GM21526 (cell line): ENCODE data around the gene DMD.
"Not testable (repeated sequence)": the region's sequence is repeated elsewhere in the genome, so short reads cannot be mapped to it uniquely, and the experiment has no call there.

Experiments used
- ATAC-seq: cut with Tn5 transposase; IDR thresholded peaks from one replicate; pipeline ENCODE4 v1.9.1; 2021; ENCODE audit warnings: moderate library complexity; ENCODE audit not compliant: unreplicated experiment, low FRiP score

DMD gene

DNA sequence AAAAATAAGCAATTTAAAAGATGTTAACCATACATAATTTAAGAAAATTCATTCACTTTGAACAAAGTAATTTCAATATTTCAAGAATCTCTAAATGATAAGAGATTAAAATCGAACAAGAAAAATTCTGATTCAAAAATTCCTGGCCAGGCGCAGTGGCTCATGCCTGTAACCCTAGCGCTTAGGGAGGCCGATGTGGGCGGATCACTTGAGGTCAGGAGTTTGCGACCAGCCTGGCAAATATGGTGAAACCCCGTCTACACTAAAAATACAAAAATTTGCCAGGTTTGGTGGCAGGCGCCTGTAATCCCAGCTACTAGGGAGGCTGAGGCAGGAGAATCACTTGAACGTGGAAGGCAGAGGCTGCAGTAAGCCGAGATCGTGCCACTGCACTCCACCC is 1279.0 kb downstream of the DMD start:
- ATAC-seq: not testable (repeated sequence)

DNA sequence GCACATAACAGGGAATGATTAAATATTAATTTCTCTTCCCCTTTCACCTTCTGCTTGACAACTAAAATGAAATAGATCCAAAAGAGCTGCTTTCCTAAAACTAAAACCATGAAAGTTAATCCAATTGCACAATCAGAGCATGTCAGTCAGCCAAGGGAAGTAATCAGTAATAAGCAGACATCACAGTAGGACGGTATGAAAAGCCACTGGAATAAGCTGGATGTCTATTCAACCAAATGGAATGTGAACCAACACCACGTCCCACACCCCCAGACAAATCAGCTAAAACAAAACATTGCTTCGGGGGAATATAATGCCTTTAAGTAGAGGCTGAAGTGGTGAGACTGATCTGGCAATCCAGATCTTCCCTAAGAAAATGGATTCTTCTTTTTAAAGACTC is 1280.1 kb downstream of the DMD start:
- no peak for ATAC-seq

DNA sequence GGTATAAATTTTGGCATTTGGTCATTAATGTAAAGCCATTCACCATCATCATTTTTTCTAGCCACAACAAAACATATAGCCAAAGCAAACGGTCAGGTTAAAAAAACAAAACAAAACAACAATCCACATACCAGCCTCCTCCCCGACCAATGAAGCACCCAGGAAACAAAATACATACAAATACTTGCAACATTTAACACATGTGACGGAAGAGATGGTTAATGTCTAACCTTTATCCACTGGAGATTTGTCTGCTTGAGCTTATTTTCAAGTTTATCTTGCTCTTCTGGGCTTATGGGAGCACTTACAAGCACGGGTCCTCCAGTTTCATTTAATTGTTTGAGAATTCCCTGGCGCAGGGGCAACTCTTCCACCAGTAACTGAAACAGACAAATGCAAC is 1282.0 kb downstream of the DMD start:
- ATAC-seq: no peak

DNA sequence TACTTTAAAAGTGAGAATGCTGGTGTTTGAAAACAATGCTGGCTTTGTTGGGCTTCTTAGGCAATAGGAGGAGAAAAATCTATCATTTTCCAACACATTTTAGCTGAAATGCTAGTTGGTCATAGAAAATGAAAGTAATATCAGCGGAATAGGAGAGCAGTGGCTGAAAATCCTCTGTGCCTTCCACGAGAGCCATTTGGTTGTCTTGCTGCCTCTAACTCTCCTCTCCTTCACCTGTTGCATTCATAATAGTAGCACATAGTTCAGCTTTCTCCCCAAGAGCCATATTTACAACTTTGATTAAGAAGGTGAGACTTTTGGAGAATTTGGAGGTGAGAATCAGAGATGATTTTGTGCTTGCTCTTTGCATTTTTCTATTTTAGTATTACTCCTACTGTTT is 1290.1 kb downstream of the DMD start:
- no peak for ATAC-seq

DNA sequence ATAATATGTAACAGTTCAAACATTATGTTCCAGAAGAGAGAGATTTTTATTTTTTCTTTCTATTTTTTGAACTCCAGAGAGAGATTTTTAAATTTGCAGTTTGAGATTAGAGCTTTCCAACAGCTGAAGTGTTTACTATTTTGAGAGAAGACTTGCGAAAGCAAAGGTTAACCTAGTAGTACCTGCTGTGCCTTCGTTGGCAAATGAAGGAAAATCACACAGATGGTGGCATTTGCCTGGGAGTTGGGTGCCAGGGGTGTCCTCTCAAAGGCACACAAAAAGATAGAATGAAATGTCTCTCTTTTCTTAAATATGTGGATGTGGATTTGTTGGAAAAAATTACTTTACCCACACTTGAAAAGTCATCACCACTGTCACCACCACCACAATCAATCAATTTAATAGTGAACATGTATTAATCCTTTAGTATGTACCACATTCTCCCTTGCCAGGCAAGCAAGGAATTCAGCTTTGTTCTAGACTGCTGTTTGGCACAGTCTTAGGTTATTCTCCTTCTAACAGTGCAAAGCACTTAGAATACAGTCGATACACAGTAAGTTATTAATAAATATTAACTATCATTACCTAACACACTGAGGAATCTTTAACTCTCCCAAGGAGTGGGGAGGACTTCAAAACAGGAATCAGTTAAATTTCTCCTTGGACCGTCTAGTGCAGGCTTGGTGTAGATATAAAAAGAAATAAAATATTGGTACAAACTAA is 1301.3 kb downstream of the DMD start:
- no peak for ATAC-seq

DNA sequence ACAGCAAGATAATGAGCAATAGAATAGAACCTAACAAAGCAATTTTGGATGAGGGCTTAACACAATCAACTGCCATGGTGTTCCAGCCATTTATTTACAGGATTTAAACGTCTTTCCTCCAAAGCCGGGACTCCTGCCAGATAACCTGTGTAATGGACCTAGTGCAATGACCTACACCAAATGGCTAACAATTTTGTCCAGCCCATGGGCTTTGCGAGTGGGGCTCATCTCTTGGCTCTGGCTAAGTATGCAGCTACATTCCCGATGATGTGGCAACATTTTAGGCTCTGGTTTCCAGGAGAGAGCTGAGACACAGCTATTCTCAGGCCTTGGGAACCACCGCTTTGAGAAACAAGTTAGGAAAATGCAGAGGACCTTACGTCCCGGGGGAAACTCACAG is 1317.2 kb downstream of the DMD start:
- no peak for ATAC-seq

DNA sequence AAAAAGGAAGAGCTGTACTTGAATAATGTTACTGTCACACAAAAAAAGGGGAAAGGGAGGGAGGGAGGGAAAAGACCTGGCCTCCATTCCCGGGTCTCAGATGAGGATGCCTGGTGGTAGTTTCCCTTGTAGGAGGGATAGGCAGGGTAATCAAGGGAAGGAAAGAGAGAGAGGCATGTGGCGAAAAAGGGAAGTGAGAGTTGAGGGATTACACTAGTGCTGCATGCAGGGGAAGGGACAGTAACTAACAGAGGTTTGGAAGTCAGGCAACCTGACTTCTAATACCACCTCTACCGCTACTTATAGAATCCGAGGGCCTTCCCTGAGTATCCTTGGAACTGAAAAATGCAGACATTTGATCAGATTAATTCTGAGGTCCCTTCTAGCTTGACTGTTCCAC is 1317.8 kb downstream of the DMD start:
- no peak for ATAC-seq

DNA sequence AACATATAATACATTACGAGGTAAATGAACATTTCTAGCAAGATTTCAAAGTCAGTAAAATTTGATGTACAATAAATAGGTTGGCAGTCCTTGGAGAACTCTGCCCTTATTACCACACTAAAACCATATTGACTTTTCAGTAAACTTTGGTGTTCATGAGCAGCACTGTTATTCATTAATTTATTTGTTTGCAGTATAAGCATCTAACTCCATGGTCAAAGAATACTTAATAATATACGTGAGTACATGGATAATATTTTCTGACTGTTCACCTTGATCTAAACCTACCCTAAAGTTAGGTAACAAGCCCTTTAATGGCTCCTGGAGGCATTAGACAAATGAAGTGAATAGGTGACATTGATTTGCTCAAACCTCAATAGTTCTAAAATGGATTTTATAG is 1322.3 kb downstream of the DMD start:
- no peak for ATAC-seq

DNA sequence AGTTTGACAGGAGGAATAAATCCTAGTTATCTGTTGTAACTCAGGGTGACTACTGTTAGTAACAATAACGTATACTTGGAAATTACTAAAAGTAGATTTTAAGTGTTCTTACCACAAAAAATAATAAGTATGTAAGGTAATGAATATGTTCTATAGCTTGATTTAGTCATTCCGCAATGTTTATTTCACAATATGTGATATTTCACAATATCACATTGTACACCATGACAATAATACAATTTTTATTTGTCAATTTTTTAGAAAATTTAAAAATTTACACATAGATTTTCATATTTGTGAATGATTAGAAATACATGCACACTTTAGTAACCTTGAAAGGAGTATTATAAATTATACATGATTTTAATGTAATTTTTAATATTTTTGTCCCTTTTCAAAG is 1326.8 kb downstream of the DMD start:
- no peak for ATAC-seq

DNA sequence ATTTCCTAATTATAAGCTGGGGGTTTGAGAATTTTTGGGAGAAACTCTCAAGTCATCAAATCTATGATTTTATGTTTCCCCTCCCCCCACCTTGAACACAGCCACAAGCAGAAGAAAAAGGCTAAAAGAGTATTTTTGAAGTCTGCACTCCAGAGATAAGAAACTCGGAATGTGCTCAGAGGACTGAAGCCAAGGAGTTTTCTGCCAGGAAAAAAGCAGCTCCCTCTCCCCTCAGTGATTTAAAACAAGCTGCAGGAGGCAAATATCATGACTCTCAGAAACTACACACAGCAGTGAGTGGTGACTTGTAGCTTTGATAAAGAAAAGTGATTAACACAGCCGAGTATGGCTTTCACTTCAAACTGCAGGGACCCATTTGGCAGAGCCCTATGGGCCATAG is 1339.3 kb downstream of the DMD start:
- no peak for ATAC-seq

DNA sequence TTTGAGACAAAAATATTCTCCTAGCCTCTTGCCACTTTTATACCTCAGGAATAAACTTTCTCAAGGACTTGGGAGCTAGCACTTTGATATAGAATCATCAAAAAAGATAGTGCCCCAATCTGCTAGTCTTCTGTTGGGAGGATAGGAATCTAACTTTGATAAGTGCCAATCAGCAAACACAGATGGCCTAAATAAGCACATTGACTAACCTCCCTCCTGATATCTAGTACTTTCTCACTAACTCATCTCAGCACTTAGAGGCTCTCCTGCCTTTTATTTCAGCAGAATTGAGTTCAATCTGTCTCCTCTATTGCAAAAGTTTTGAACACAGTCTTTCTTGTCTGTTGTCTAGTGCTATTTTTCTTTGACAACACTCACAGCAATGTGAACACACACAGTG is 1341.1 kb downstream of the DMD start:
- ATAC-seq: no peak

DNA sequence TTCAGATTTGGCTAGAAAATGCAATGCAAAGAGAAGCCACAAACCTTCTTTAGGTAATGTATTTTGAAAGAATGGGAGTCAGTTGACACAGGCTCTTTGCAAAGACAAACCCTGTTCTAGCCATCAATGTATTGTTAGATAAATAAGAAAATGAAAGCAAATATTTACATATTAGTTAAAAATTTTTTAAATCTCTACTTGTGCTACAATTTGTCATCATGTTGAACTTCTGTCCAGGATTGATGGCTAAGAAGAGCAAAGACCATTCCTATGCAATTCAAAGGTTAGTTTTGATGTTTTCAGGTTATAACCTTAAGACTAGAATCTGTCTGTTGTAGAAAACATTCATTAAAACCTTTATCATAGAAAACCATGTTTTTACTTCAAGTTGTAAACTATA is 1350.7 kb downstream of the DMD start:
- ATAC-seq: no peak

DNA sequence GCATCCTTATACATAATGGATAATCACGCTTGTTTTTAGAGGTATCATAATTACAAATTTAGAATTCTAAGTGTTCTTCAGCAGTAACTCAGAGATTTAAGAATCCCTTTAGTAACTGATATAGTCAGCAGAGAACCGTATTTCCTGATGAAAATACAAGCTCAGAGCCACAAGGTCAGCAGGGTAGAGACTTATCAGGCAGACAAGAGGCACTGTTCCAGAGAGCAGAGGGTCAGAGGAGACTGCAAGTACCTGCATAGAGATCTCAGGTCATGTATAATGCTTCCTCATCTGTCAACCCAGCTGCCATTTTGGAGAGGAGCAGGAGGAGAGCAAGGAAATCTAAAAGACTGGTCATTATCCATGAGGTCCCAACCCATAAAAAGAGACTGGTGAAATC is 1352.4 kb downstream of the DMD start:
- no peak for ATAC-seq

DNA sequence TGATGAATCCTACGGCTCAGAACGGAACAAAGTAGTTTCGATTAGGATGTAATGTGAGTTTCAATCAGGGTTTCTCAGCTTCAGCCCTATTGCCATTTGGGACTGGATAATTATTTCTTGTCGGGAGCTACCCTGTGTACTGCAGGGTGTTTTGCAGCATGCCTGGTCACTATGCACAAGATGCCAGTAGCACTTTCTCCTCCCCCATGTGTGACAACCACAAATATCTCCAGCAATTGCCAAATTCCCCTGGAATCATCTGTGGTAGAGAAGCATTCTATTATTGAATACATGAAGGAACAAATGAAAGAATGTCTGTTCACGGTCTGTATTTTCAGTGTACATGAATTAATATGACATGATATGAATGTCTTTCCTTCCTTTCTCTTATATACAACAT is 1356.6 kb downstream of the DMD start:
- no peak for ATAC-seq

DNA sequence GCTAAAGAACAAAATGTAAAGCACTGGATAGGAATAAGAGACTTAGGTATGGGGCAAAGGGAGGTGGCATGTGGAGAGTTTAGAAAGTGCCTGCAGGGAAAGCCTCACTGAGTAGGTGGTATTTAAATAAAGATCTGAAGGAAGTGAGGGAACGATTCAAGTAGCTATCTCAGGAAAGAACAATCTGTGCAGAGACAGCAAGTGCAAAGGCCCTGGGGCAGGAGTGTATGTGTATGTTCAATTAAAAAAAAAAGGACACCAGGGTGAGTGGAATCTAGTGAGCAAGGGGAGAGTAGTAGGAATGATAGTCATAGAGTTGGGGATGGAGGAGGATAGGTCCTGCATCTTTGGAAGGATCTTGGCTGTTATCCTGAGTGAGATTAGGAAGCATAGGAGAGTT is 1359.6 kb downstream of the DMD start:
- no peak for ATAC-seq

DNA sequence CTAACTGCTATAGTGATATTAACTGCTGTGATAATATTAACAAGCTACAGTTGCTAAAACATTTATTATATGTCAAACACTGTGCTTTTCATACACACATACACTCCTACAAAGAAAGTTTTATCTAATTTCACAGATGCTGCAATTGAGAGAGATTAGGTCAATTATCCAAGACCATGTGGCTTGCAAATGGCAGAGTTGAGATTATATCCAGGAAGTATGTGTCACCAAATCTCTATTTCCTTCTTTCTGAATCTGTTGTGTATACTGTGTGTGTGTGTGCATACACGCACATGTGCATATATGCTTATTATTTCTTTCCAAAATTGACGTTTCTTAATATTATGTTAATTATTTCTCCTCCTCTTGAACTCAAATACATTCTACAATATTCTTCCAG is 1363.6 kb downstream of the DMD start:
- no peak for ATAC-seq

DNA sequence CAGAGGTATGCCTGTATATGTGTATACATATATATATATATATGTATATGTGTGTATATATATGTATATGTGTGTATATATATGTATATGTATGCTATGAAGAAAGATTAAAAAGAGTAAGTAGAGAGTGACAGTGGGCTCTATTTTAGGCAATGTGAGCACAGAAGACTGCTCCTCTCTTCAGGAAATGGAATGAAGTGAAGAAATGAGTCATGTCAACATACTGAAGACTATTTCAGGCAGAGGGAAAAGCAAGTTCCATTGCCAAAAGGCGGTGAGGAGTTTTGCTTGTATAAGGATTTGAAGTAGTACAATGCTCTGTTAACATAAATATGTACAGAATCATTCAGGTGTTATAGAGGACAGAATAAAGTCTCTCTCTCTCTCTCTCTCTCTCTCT is 1366.3 kb downstream of the DMD start:
- no peak for ATAC-seq

DNA sequence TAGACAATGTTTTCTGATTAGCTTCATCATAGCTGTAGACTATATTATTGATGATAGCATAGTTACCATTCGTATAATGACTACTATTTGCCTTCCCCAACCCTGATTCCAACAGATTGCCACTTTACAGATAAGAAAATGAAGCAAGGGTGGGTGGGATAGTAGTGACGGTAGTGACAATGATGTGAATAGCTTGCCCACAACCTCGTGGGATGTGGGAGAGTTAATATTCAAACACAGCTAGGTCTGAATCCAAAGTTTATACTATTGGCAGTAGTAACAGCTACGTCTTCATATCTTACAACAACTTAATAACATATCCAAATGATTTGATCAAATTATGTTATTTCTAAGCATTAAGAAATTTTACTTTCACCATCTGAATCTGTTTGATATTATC is 1372.7 kb downstream of the DMD start:
- ATAC-seq: no peak

DNA sequence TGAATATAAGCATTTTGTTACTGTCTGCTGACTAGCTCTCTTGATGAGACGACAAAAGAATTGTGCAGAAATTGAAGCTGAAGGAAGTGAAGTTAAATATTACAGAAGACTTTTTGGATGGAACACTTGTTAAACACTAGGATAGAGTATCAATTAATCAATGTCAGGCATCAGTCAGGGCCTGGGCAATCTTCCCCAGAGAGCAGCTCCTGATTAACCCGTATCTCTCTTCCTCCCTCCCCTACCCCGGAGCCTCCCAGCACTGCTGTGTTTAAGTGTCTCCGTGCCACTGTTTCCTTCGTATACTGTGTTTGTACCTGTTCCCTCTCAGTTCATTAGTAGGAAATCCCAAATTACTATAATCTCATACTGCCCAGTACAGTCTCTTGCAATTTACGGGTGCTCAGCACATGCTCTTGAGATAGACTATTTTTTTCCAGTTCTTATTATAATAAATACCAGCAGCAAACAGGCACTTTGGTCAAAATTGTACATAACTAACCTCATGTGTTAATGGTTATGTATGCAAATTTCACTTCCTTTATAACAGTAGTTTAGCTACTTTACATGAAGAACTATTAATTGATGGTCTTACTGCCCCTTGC is 1373.8 kb downstream of the DMD start:
- no peak for ATAC-seq

DNA sequence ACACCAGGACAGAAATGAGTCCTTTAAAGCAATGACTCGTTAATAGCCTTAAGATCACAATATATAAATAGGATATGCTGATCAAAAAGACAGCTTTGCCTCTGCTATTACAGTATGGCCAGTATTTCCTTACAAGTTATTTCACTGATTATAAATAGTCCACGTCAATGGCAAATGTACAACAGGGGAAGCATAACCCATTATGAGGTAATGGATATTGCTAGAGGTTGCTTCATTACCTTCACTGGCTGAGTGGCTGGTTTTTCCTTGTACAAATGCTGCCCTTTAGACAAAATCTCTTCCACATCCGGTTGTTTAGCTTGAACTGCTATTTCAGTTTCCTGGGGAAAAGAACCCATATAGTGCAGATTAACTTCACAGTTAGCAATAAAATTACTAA is 1374.9 kb downstream of the DMD start:
- ATAC-seq: no peak

DNA sequence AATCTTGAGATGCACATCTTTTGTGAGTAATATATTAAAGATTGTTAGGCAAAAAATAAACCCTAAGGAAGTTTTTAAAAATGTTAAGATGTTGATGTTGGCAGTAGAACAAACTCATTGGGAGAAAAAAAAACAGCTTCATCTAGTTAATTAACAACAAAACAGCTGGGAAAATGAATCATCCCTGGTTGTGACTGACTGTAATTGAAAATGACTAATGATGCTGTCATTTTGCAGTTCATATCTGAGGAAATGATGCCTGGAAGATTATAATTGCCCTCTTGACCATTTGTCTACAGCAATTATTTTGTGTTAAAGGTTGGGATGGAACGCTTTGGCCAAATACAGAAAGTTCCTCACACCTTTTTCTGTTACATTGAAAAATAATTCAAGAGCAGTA is 1379.1 kb downstream of the DMD start:
- no peak for ATAC-seq

DNA sequence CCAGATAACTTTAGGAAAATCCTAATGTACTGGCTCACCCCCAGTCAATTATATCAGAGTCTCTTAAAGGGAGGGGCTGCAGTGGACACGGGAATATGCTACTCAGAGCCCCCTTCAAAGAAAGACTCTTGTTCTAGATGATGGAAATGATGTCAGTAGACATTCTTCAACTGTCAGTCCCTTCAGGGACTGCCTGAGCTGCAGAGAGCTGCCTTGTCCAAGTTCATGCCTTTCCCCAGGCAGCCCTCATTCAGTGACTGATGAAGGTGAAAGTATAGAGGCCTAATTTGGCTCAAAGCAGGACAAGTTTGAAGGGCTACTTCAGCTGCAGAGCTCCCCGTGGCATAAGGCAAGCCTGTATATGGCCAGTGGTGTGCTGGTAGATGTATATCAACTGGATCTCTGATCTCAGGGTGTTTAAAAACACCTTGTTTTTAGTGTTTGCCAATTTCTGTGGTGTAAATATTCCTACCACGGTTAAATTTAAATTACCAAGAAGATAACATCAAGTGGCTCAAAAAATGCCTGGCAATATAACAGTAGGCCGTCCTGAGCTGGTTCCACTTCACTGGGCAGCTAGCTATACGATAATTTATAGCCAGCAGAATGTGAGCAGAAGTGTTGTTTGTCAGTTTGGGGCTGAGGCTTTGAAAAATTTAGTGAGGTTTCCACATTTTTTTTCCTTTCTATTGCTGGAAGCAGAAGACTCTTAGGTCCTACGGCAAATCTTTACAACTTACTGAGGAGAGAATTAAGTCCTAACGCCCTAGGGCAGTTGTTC is 1390.7 kb downstream of the DMD start:
- no peak for ATAC-seq
